K562 (cell line): ENCODE results near the gene TMEM89. TPM values are rescaled to one million over a fixed set of nuclear protein-coding genes. Genes with fewer than 3 reads are reported as not detected.

Source experiments
- BCLAF1 ChIP-seq, 2 experiments: fragments of 450-650 bp in 1 of 2; IDR thresholded peaks; 2 replicates each; pipeline ENCODE4 v1.6.1; 2011 to 2017; ENCODE audit warnings: low read depth in 2 of 2, antibody characterized with exemption in 1 of 2, borderline replicate concordance in 1 of 2, low read length in 1 of 2, mild to moderate bottlenecking in 1 of 2, mixed read lengths in 1 of 2; ENCODE audit not compliant: control insufficient read depth in 1 of 2
- DMBX1 ChIP-seq: fragments of 250-450 bp; sonication (Bioruptor Pico); IDR thresholded peaks from 2 replicates; pipeline ENCODE4 v1.8.0; 2022; ENCODE audit warnings: inconsistent platforms, mild to moderate bottlenecking, moderate library complexity, borderline replicate concordance
- GABPB1 ChIP-seq: sonication (generic); formaldehyde crosslinking; IDR thresholded peaks from 2 replicates; pipeline ENCODE4 v1.8.0; 2022; ENCODE audit warnings: mild to moderate bottlenecking, missing genetic modification reagents
- HOXB6 ChIP-seq: fragments of 250-450 bp; sonication (Bioruptor Pico); IDR thresholded peaks from 2 replicates; pipeline ENCODE4 v1.5.1; 2022; ENCODE audit warnings: mild to moderate bottlenecking, borderline replicate concordance
- KLF1 ChIP-seq: fragments of 450-650 bp; IDR thresholded peaks from 2 replicates; pipeline ENCODE4 v1.6.1; 2016; ENCODE audit warnings: missing genetic modification characterization, missing compliant biosample characterization
- MNT ChIP-seq, 2 experiments: fragments of 450-650 bp; conservative IDR thresholded peaks; 2 replicates each; pipeline ENCODE4 v1.6.1; 2017; ENCODE audit warnings: mild to moderate bottlenecking in 2 of 2, moderate library complexity in 2 of 2
- NBN ChIP-seq: fragments of 450-650 bp; IDR thresholded peaks from 2 replicates; pipeline ENCODE4 v1.6.1; 2016; ENCODE audit warnings: low read depth, mild to moderate bottlenecking
- NRF1 ChIP-seq, 2 experiments: fragments of 450-650 bp; IDR thresholded peaks in 1 of 2; conservative IDR thresholded peaks in 1 of 2; 2 replicates each; pipeline ENCODE4 v1.6.1; 2014; ENCODE audit warnings: mild to moderate bottlenecking in 2 of 2
- OTX1 ChIP-seq: fragments of 450-650 bp; formaldehyde crosslinking; IDR thresholded peaks from 2 replicates; pipeline ENCODE4 v1.4.0; 2022; ENCODE audit warnings: mild to moderate bottlenecking
- PML ChIP-seq: IDR thresholded peaks from 2 replicates; pipeline ENCODE4 v1.6.1; 2012; ENCODE audit warnings: low read length, inconsistent platforms
- RAD21 ChIP-seq, 2 experiments: fragments of 250-450 bp in 1 of 2; fragments of 450-650 bp in 1 of 2; sonication (Bioruptor Pico) in 1 of 2; formaldehyde crosslinking in 1 of 2; IDR thresholded peaks in 1 of 2; conservative IDR thresholded peaks in 1 of 2; 2 replicates each; pipeline versions ENCODE4 v1.4.0 to v1.8.0; 2020 to 2022; ENCODE audit warnings: mild to moderate bottlenecking in 2 of 2, moderate library complexity in 1 of 2
- RBM25 ChIP-seq: fragments of 200-400 bp; formaldehyde crosslinking; IDR thresholded peaks from 2 replicates; pipeline ENCODE4 v1.6.1; 2018; ENCODE audit warnings: low read length, low read depth, moderate library complexity; ENCODE audit not compliant: severe bottlenecking
- TCFL5 ChIP-seq: fragments of 250-450 bp; sonication (Bioruptor Pico); conservative IDR thresholded peaks from 2 replicates; pipeline ENCODE4 v1.6.1; 2021; ENCODE audit warnings: mild to moderate bottlenecking, moderate library complexity, matching md5 sums
- TEAD2 ChIP-seq: fragments of 450-650 bp; IDR thresholded peaks from 2 replicates; pipeline ENCODE4 v1.6.1; 2016; ENCODE audit warnings: missing genetic modification characterization, control low read depth, missing compliant biosample characterization
- YY1 ChIP-seq, 3 experiments: IDR thresholded peaks; 2 replicates each; pipeline ENCODE4 v1.6.1; 2011; ENCODE audit warnings: low read length in 2 of 3, mild to moderate bottlenecking in 2 of 3, moderate library complexity in 2 of 3, borderline replicate concordance in 1 of 3, control low read depth in 1 of 3, low read depth in 1 of 3; ENCODE audit not compliant: insufficient read depth in 3 of 3, insufficient replicate concordance in 2 of 3, control insufficient read depth in 1 of 3, insufficient read length in 1 of 3; ENCODE audit errors: extremely low read depth in 1 of 3
- ZNF592 ChIP-seq: fragments of 450-650 bp; IDR thresholded peaks from 2 replicates; pipeline ENCODE4 v1.6.1; 2017; ENCODE audit warnings: antibody characterized with exemption, mild to moderate bottlenecking
- polyA plus RNA-seq, 8 experiments: library from polyadenylated mRNA; depleted of rRNA in 4 of 8; stranded (reverse) in 5 of 8; unstranded in 3 of 8; fragments of >200 nt; fragmentation: Nextera tagmentation in 2 of 8; fragmentation: Illumina TruSeq in 1 of 8; extraction: Ambion mirVana in 2 of 8; extraction: Trizol in 1 of 8; gene quantifications; 2 replicates each; pipeline versions ENCODE4 v1.2.1 to v1.2.3, GENCODE V29; 2011 to 2014; ENCODE audit warnings: inconsistent platforms in 1 of 8, missing spikeins in 1 of 8
- total RNA-seq, 7 experiments: library from RNA; depleted of rRNA in 6 of 7; stranded (reverse); fragments of >200 nt in 6 of 7; fragmentation: Illumina TruSeq in 2 of 7; extraction: Trizol in 2 of 7; gene quantifications; 2 replicates each; pipeline versions ENCODE4 v1.2.1 to v1.2.3, GENCODE V29; 2011 to 2021; ENCODE audit warnings: low replicate concordance in 1 of 7

Gene TMEM89
- total and polyA plus RNA-seq, 9 of the 15 experiments (the other 6 are each of a cell fraction or from before 2014, with no cell fraction given) = not detected

- TF ChIP-seq ZNF592 = no peak
- TF ChIP-seq PML = 0 out of 2 replicates have a peak, but pooled peaks have one; percentile 11
- TF ChIP-seq MNT (conservative IDR thresholded peaks at IDR 0.05) = peak; percentile 93 to 94
- no peak for TF ChIP-seq HOXB6 (CRISPR knock-in tag)
- TF ChIP-seq YY1 (IDR thresholded peaks at IDR 0.05; ENCODE audit: borderline replicate concordance in 1 of 3, control insufficient read depth in 1 of 3, extremely low read depth in 1 of 3, insufficient read depth in 3 of 3, insufficient read length in 1 of 3, insufficient replicate concordance in 2 of 3, low read depth in 1 of 3, low read length in 2 of 3) = peak in 1 of 3 experiments; percentile 26
- no peak for TF ChIP-seq DMBX1 (CRISPR knock-in tag)
- no peak for TF ChIP-seq TCFL5
- 0 out of 2 replicates have a peak, but pooled peaks have one; percentile 60 for TF ChIP-seq TEAD2 (tag)
- no peak for TF ChIP-seq RAD21 (CRISPR knock-in tag; conservative IDR thresholded peaks at IDR 0.05 in 1 of 2, IDR thresholded peaks at IDR 0.05 in 1 of 2)
- no peak for TF ChIP-seq RBM25
- TF ChIP-seq NBN = no peak
- TF ChIP-seq NRF1 (conservative IDR thresholded peaks at IDR 0.05 in 1 of 2, IDR thresholded peaks at IDR 0.05 in 1 of 2) = peak; percentile 80 to 82
- TF ChIP-seq KLF1 (tag) = peak; percentile 60; the same call in 1 of the 2 replicates
- TF ChIP-seq BCLAF1 (IDR thresholded peaks at IDR 0.05; ENCODE audit: borderline replicate concordance in 1 of 2, control insufficient read depth in 1 of 2, low read depth in 2 of 2, low read length in 1 of 2) = no peak
- no peak for TF ChIP-seq OTX1 (CRISPR knock-in tag)
- TF ChIP-seq GABPB1 = peak; percentile 54; the same call in 1 of the 2 replicates
Observed at GRCh38 chr3:48663489-48664312, 42.1 kb upstream of the TMEM89 start (continued).
